HepG2 (cell line): Measurements from ENCODE around the gene CRIM1. TPM values are rescaled to one million over a fixed set of nuclear protein-coding genes. Genes with fewer than 3 reads are reported as not detected.

Experiments
- ATAC-seq: fragments of 200-7000 bp; cut with Tn5 transposase; 3 replicates; pipeline ENCODE4 v1.9.1; 2020; ENCODE audit warnings: mild to moderate bottlenecking, moderate library complexity
- BruUV-seq: library from RNA; stranded (reverse); fragments of 400-500 nt; replicated peaks from 2 replicates; lab custom pipeline; 2021; lab: Mats Ljungman, UMichigan
- CTCF ChIA-PET: fragments of 300-600 bp; formaldehyde crosslinking; extraction: SDS; loops from one replicate; lab custom pipeline; 2021; ENCODE audit warnings: low total read pairs, inconsistent platforms, low intra/inter-chr PET ratio; lab: Yijun Ruan, JAX
- POLR2A ChIA-PET: fragments of 350-600 bp; sonication (Branson Sonifier 250); formaldehyde crosslinking; loops from one replicate; lab custom pipeline; 2020; ENCODE audit warnings: antibody characterized with exemption, inconsistent platforms; lab: Yijun Ruan, JAX
- DNase-seq: peaks from one replicate; pipeline ENCODE4 v3.0.0-alpha.2; 2015; ENCODE audit warnings: low spot score
- FAIRE-seq: peaks from 3 replicates; lab custom pipeline; 2011; peaks lifted over from hg19 to GRCh38; lab: Jason Lieb, UNC
- H2AFZ ChIP-seq: one replicate; pipeline ENCODE4 v1.6.1; 2011; ENCODE audit warnings: low read length, inconsistent platforms
- H3K27ac ChIP-seq: fragments of 300-600 bp; 3 replicates; pipeline ENCODE4 v1.8.0; 2011; ENCODE audit warnings: mixed run types, mild to moderate bottlenecking, mixed read lengths, low read length, inconsistent platforms; ENCODE audit not compliant: insufficient read depth; ENCODE audit errors: extremely low read length
- H3K27me3 ChIP-seq, 2 experiments: fragments of 200-600 bp in 1 of 2; 2 replicates in 1 of 2; 3 replicates in 1 of 2; pipeline versions ENCODE4 v1.6.0 to v1.8.0; 2011; ENCODE audit warnings: low read length in 2 of 2, mild to moderate bottlenecking in 2 of 2, moderate library complexity in 2 of 2, inconsistent platforms in 1 of 2; ENCODE audit not compliant: insufficient read depth in 2 of 2, control insufficient read depth in 1 of 2
- H3K36me3 ChIP-seq, 2 experiments: fragments of 200-600 bp in 1 of 2; replicated peaks in 1 of 2; 2 replicates in 1 of 2; 3 replicates in 1 of 2; pipeline versions ENCODE4 v1.5.1 to v1.8.0; 2011; ENCODE audit warnings: low read length in 2 of 2, inconsistent platforms in 1 of 2; ENCODE audit not compliant: insufficient read depth in 2 of 2, control insufficient read depth in 1 of 2
- H3K4me1 ChIP-seq: 2 replicates; pipeline ENCODE4 v1.5.1; 2012; ENCODE audit warnings: low read length, inconsistent platforms; ENCODE audit not compliant: insufficient read depth
- H3K4me2 ChIP-seq: 2 replicates; pipeline ENCODE4 v1.6.0; 2011; ENCODE audit warnings: low read depth, low read length, inconsistent platforms
- H3K4me3 ChIP-seq, 3 experiments: fragments of 200-600 bp in 1 of 3; sonication (generic), shearing (Covaris generic) in 1 of 3; replicated peaks in 1 of 3; 2 replicates each; pipeline ENCODE4 v1.5.1; 2011 to 2016; ENCODE audit warnings: low read length in 3 of 3, inconsistent platforms in 2 of 3, low read depth in 2 of 3, mild to moderate bottlenecking in 2 of 3, control low read depth in 1 of 3, mixed read lengths in 1 of 3; ENCODE audit not compliant: insufficient read depth in 1 of 3
- H3K79me2 ChIP-seq: one replicate; pipeline ENCODE4 v1.6.1; 2011; ENCODE audit warnings: low read length, inconsistent platforms; ENCODE audit not compliant: insufficient read depth
- H3K9ac ChIP-seq: 2 replicates; pipeline ENCODE4 v1.6.0; 2011; ENCODE audit warnings: mild to moderate bottlenecking, low read depth, low read length, inconsistent platforms; ENCODE audit not compliant: insufficient read depth
- H3K9me3 ChIP-seq: 2 replicates; pipeline ENCODE4 v1.5.1; 2012; ENCODE audit warnings: mild to moderate bottlenecking, low read length
- H4K20me1 ChIP-seq: 2 replicates; pipeline ENCODE4 v1.6.0; 2011; ENCODE audit warnings: inconsistent platforms, mild to moderate bottlenecking, low read length, moderate library complexity; ENCODE audit not compliant: insufficient read depth
- ARID5B ChIP-seq: IDR thresholded peaks from 2 replicates; pipeline ENCODE4 v1.4.0; 2020; ENCODE audit warnings: mild to moderate bottlenecking, missing genetic modification reagents
- FOXC1 ChIP-seq: sonication (generic); formaldehyde crosslinking; IDR thresholded peaks from 2 replicates; pipeline ENCODE4 v1.8.0; 2022; ENCODE audit warnings: mild to moderate bottlenecking, missing genetic modification reagents, borderline replicate concordance
- KDM6A ChIP-seq: IDR thresholded peaks from 2 replicates; pipeline ENCODE4 v1.6.1; 2016; ENCODE audit warnings: low read depth
- MYPOP ChIP-seq: sonication (generic); formaldehyde crosslinking; IDR thresholded peaks from 2 replicates; pipeline ENCODE4 v1.8.1; 2023; ENCODE audit warnings: mild to moderate bottlenecking, moderate library complexity, missing genetic modification reagents
- RBM22 ChIP-seq: fragments of 200-400 bp; formaldehyde crosslinking; optimal IDR thresholded peaks from 2 replicates; pipeline ENCODE3; 2017; ENCODE audit warnings: mild to moderate bottlenecking, low read length, moderate library complexity
- SMC3 ChIP-seq: IDR thresholded peaks from 2 replicates; pipeline ENCODE4 v1.6.1; 2011; ENCODE audit warnings: low read length, improper control_type of control experiment
- SOX13 ChIP-seq, 3 experiments: fragments of 450-650 bp in 1 of 3; sonication (generic) in 1 of 3; formaldehyde crosslinking in 1 of 3; IDR thresholded peaks in 2 of 3; conservative IDR thresholded peaks in 1 of 3; 2 replicates each; pipeline versions ENCODE4 v1.5.0 to v1.6.1; 2016 to 2020; ENCODE audit warnings: antibody characterized with exemption in 1 of 3, mild to moderate bottlenecking in 1 of 3, missing compliant biosample characterization in 1 of 3, missing genetic modification reagents in 1 of 3, moderate library complexity in 1 of 3
- ZFY ChIP-seq: sonication (generic); formaldehyde crosslinking; IDR thresholded peaks from 2 replicates; pipeline ENCODE4 v1.4.0; 2020; ENCODE audit warnings: missing genetic modification reagents
- WGBS: methylation state at CpG from one replicate; pipeline ENCODE4 v1.1.6; 2017; ENCODE audit warnings: low lambda C conversion rate; 5-methylcytosine and 5-hydroxymethylcytosine counted together
- in situ Hi-C: cut with HindIII; loops from 2 replicates; pipeline ENCODE4 v1.10.0; 2017; ENCODE audit warnings: low pct_unique_long_range_greater_than_20kb; ENCODE audit not compliant: extremely low pct_ligation_motif_present
- intact Hi-C: fragments of 100-400 bp; cut with micrococcal nuclease; formaldehyde crosslinking; loops from one replicate; pipeline ENCODE4 v1.10.0; 2022; ENCODE audit not compliant: unreplicated experiment
- polyA plus RNA-seq, 8 experiments: library from polyadenylated mRNA; depleted of rRNA in 3 of 8; stranded (reverse) in 7 of 8; unstranded in 1 of 8; fragments of >200 nt; fragmentation: Illumina TruSeq in 4 of 8; extraction: Trizol in 4 of 8; gene quantifications; 2 replicates each; pipeline versions ENCODE4 v1.2.1 to v1.2.3, GENCODE V29; 2011 to 2016; ENCODE audit warnings: low read depth in 4 of 8, missing spikeins in 1 of 8, mixed read lengths in 1 of 8; ENCODE audit not compliant: insufficient read depth in 1 of 8
- total RNA-seq, 5 experiments: library from RNA; depleted of rRNA; stranded (reverse); fragments of >200 nt; fragmentation: Illumina TruSeq; extraction: Trizol; gene quantifications; 2 replicates each; pipeline ENCODE4 v1.2.3, GENCODE V29; 2016; ENCODE audit warnings: low read depth in 1 of 5

Gene CRIM1
- total and polyA plus RNA-seq, 2 of the 13 experiments (the other 11 are each of a cell fraction or from before 2014, with no cell fraction given) = 39.1 to 69.9 TPM

GRCh38 chr2:36449943-36450392 is 94.4 kb downstream of the CRIM1 start:
- ATAC-seq = peak; percentile 35; the same call in 2 of the 3 replicates
- 96% methylated on average over 6 of the region's 6 CpGs for WGBS
- Histone ChIP-seq H3K4me3 (no peak overlapping the region), H3K4me1 (peaks cover 67% of the 10 kb centered on the region), H3K79me2 (peaks cover 7% of the 10 kb centered on the region), H3K4me2 (no peak overlapping the region), H3K36me3 (peaks cover 25 to 72% of the 10 kb centered on the region in 2 experiments), H3K9me3 (no peaks in the 10 kb centered on the region), H3K9ac (no peak overlapping the region), H3K27me3 (no peaks in the 10 kb centered on the region), H4K20me1 (peaks cover 4% of the 10 kb centered on the region; the same call in 1 of the 2 replicates), H2AFZ (no peak overlapping the region), H3K27ac (no peak overlapping the region)
- no peak for FAIRE-seq
- BruUV-seq = no TSS peak
- in situ Hi-C loops = no loop called here
- TF ChIP-seq FOXC1 (CRISPR knock-in tag) (no peak), RBM22 (peak; percentile 56)
- no peak for DNase-seq
- POLR2A ChIA-PET = interaction anchor here (1.0 kb wide), 1 partner anchor 95 kb away, joined by 3 read pairs; the partner anchor contains the start of gene CRIM1
- intact Hi-C loops = loop anchor here (5.0 kb wide), 1 partner anchor 38 kb away; no protein-coding TSS in a partner anchor
- CTCF ChIA-PET = interaction anchor here (0.7 kb wide), 1 partner anchor 10 kb away, joined by 3 read pairs; no protein-coding TSS in a partner anchor

DNA sequence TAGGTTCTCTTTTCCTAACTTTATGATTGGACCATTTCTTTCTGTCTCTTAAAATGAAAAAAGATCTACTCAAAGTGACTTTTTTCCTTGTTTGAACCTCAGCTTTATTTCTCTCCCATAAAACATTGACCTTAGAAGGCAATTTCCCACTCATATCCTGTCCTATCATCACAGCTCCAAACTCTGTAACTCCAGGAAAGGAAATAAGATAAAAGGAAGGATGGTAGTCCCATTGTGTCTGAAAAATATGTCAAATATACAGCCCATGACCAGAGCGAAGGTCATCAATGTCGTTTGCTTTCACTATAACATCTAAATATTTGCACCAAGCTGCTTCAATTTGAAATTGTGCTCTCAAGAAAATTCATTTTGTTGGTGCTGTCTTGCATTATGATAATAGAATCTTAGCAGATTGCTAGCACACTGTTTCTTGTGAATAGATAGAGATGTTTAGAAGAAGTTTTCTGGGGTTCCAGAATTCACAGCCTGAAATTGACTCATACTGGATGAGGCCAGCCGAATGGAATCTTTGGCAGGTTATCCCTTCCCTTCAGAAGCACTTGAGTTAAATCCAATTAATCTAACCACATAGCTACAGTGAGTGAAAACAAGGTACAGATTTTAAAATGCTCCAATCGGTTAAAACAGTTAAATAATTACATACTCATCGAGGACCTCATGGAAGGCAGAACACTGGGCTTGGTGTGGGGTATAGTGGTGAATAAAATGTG is 95.1 kb downstream of the CRIM1 start:
- Histone ChIP-seq H2AFZ (no peak overlapping the region), H3K4me3 (no peak overlapping the region), H3K79me2 (peaks cover 7% of the 10 kb centered on the region), H4K20me1 (peaks cover 8% of the 10 kb centered on the region; the same call in 1 of the 2 replicates), H3K27ac (no peak overlapping the region), H3K27me3 (no peaks in the 10 kb centered on the region), H3K9ac (no peak overlapping the region), H3K4me2 (no peak overlapping the region), H3K4me1 (peaks cover 73% of the 10 kb centered on the region), H3K36me3 (peaks cover 24 to 70% of the 10 kb centered on the region in 2 experiments), H3K9me3 (no peaks in the 10 kb centered on the region)
- in situ Hi-C loops (no loop called here), intact Hi-C loops (loop anchor here (5.0 kb wide), 1 partner anchor 38 kb away; no protein-coding TSS in a partner anchor)
- CTCF ChIA-PET = interaction anchor here (0.7 kb wide), 1 partner anchor 9 kb away, joined by 3 read pairs; no protein-coding TSS in a partner anchor
- no peak for FAIRE-seq
- WGBS = 90% methylated on average over 5 of the region's 5 CpGs
- TF ChIP-seq MYPOP (CRISPR knock-in tag) (no peak), ZFY (CRISPR knock-in tag) (no peak), KDM6A (CRISPR knock-in tag) (no peak), SMC3 (no peak), ARID5B (CRISPR knock-in tag) (peak; percentile 21; the same call in 1 of the 2 replicates), SOX13 (IDR thresholded peaks at IDR 0.05) (no peak), SOX13 (CRISPR knock-in tag; conservative IDR thresholded peaks at IDR 0.05 in 1 of 2, IDR thresholded peaks at IDR 0.05 in 1 of 2) (peak in 1 of 2 experiments; percentile 37; a peak in 1 of 4 replicates)
- peak; percentile 37; the same call in 1 of the 3 replicates for ATAC-seq
- peak; percentile 37 for DNase-seq
- POLR2A ChIA-PET = interaction anchor here (1.0 kb wide), 1 partner anchor 95 kb away, joined by 3 read pairs; the partner anchor contains the start of gene CRIM1
- no TSS peak for BruUV-seq
